GM06990 (cell line): ENCODE results near the gene SPOCK2.

Experiments
- DNase-seq: peaks from one replicate; pipeline ENCODE4 v3.0.0-alpha.2; 2011; ENCODE audit not compliant: insufficient read length; ENCODE audit errors: extremely low read depth
- H3K27me3 ChIP-seq: replicated peaks from 2 replicates; pipeline ENCODE4 v1.6.0; 2011; ENCODE audit warnings: low read length; ENCODE audit not compliant: control insufficient read depth, insufficient read depth
- H3K36me3 ChIP-seq: 2 replicates; pipeline ENCODE4 v1.5.1; 2011; ENCODE audit warnings: low read length; ENCODE audit not compliant: control insufficient read depth, insufficient read depth
- H3K4me3 ChIP-seq: replicated peaks from 2 replicates; pipeline ENCODE4 v1.5.1; 2011; ENCODE audit warnings: low read depth, mild to moderate bottlenecking, control low read depth, low read length
- CTCF ChIP-seq: IDR thresholded peaks from 2 replicates; pipeline ENCODE4 v1.5.1; 2011; ENCODE audit warnings: low read length, control low read depth, mild to moderate bottlenecking, inconsistent platforms; ENCODE audit not compliant: insufficient read depth, poor library complexity, severe bottlenecking

SPOCK2 gene

GRCh38 chr10:72048450-72049124 lies 39.8 kb downstream of the SPOCK2 start:
- peak; percentile 100 for TF ChIP-seq CTCF
- DNase-seq = peak; percentile 46
- no peaks in the 10 kb centered on the region for H3K36me3 ChIP-seq
- H3K27me3 ChIP-seq = no peaks in the 10 kb centered on the region
- H3K4me3 ChIP-seq = no peak overlapping the region

GRCh38 chr10:72045586-72045985 lies 42.8 kb downstream of the SPOCK2 start:
- Histone ChIP-seq H3K36me3 (no peaks in the 10 kb centered on the region), H3K4me3 (no peak overlapping the region), H3K27me3 (no peaks in the 10 kb centered on the region)
- TF ChIP-seq CTCF = no peak
- DNase-seq = no peak

GRCh38 chr10:72044417-72045041 lies 43.8 kb downstream of the SPOCK2 start:
- H3K36me3 ChIP-seq = no peaks in the 10 kb centered on the region
- no peak overlapping the region for H3K4me3 ChIP-seq
- DNase-seq = no peak
- no peaks in the 10 kb centered on the region for H3K27me3 ChIP-seq
- no peak for TF ChIP-seq CTCF

- Histone ChIP-seq H3K36me3 (no peaks in the 10 kb centered on the region), H3K27me3 (no peaks in the 10 kb centered on the region), H3K4me3 (no peak overlapping the region)
- TF ChIP-seq CTCF = no peak
- DNase-seq = no peak
Observed at GRCh38 chr10:72043016-72043834, 45.1 kb downstream of the SPOCK2 start.

- Histone ChIP-seq H3K4me3 (no peak overlapping the region), H3K36me3 (no peaks in the 10 kb centered on the region), H3K27me3 (no peaks in the 10 kb centered on the region; the same call in 1 of the 2 replicates)
- DNase-seq = no peak
- TF ChIP-seq CTCF = no peak
Observed at GRCh38 chr10:72041491-72041890, 46.9 kb downstream of the SPOCK2 start.
